NCI-H2107 treated with DMSO at 0.1 percent for 48 hours (cell line): Measurements from ENCODE around the gene STUM.
A peak's percentile ranks its signal among the peaks of the same experiment; 100 is the strongest.

Source experiments
- DNase-seq: peaks from one replicate; lab custom pipeline; 2025; ENCODE audit not compliant: unreplicated experiment; lab: John Stamatoyannopoulos, UW

Gene STUM

DNA sequence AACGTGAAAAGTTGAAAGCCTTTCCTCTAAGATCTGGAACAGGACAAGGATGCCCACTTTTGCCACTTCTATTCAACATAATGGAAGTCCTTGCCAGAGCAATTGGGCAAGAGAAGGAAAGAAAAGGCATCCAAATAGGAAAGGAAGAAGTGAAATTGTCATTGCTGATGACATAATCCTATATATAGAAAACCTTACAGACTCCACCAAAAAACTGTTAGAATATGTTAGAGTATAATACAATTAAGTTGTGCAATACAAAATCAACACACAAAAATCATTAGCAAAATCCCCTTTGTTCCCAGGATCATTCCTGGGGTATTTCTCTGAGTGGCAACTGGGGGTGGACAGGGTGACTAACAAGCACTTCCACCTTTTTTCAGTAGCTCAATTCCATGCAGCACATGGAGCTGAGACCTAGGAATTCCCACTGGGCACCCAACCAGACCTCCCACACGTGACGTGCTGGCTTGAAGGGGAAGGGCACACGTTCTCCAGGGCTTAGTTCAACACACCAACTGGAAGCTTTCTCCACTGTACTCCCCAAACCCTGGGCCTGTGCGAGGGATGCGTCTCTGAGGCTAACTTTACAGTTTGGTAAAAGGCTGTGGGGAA, 9.6 kb downstream of the STUM start:
- DNase-seq: no peak

DNA sequence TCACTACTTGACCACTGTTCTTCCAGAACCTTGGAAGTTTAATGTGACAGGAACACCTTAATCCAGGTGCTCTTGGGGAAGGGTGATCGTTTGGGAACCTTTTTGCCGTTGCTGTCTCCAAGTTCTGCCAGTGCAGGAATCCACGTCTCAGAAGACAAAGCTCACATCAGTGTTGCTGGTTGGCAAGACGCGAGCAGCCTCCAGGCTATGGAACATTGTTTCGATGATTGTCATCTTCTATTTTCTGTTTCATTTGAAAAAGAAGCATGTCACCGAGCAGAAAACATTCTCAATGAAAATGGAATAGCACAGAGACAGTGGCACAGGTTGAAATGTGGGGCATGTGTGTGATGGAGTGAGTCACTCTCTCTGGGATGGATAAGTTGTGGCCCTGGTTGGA, 11.7 kb downstream of the STUM start:
- DNase-seq: no peak

DNA sequence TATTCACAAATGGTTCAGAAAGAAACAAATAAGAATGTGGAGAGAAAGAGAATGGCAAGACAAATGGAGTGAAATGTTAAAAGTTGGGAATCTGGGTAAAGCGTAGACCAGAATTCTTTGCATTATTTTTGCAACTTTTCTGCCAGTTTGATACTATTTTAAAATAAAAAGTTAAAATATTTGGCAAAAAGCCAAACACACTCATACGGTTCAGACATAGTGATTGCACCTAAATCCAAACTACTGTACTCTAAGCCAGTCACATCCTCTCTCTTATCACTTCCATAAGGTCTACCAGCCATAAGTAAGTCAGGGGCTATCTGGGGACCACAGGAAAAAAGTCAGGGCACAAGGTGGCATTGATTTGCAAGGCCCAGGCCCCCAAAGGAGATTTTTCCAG, 14.4 kb downstream of the STUM start:
- no peak for DNase-seq

DNA sequence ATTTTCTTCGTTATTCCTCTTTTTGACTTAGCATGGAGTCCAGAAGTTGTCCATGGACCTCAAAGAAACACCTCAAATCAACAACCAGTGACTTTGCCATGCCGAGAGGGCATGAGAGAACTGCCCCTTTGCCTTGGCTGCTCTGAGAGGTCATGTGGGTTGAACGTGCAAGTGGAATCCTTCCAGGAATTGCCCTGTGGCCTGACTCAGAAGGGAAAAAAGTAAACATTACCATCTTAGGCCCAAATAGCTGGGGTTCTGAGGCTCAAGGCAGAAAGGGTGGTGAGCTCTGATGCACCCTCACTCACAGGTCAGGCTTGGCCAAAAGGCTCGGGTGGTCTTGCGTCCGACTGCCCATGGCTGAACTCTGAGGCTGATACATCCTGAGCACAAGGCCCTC, 15.1 kb downstream of the STUM start:
- DNase-seq: no peak

DNA sequence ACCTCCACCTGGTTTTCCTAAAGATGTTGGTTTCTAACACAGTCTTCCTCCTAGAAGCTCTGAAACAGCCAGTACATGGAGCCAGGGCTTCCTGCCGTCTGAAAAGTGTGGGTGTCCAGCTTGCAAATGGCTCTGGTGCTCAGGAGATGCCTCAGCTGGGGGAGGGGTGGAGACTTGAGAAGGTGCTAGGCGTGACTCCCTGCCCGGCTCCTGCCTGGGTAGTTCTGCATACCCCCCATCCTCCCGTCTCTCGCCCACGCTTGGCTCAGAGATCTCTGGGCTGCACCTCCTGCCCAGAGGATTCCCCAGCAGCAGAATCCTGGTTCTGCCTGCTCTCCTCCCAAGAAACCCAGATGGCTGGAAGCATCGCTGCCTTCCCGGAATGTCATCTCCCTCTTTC, 16.9 kb downstream of the STUM start:
- DNase-seq: no peak

DNA sequence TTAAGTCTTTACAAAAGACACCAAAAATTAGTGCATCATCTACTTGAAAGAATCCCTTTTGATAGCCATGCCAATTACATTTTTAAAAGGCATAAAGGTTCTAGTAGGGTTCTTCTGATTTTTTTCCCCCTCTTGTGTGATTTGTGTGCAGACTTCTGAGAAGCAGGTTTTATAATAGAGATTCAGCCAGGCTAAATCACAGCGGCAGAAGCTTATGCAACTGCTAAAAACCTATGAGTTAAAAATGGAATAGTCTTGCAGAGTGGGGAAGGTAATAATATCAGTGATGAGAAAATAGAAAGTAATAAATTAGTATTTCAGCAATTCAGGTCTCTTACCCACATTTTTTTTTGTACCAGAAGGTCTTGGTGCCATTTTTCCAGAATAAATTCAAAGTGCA, 17.7 kb downstream of the STUM start:
- DNase-seq: no peak

DNA sequence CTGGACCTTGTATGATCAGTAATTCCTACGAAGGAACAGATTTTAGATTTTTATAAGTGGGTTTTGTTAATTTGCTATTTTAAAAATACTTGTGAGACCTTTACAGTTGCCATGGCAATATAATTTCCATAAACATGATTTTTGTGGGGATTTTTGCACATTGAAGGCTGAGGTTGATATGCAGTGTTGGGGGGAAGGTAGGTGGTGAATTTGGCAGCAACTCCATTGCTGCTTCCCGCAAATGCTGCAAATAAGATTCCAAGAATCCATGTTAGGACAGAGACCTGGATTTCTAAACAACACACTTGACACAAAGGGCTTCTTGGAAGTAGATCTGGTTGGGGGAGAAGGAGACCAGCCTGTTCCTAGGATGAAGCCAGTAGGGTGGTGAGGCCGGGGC, 18.2 kb downstream of the STUM start:
- no peak for DNase-seq

DNA sequence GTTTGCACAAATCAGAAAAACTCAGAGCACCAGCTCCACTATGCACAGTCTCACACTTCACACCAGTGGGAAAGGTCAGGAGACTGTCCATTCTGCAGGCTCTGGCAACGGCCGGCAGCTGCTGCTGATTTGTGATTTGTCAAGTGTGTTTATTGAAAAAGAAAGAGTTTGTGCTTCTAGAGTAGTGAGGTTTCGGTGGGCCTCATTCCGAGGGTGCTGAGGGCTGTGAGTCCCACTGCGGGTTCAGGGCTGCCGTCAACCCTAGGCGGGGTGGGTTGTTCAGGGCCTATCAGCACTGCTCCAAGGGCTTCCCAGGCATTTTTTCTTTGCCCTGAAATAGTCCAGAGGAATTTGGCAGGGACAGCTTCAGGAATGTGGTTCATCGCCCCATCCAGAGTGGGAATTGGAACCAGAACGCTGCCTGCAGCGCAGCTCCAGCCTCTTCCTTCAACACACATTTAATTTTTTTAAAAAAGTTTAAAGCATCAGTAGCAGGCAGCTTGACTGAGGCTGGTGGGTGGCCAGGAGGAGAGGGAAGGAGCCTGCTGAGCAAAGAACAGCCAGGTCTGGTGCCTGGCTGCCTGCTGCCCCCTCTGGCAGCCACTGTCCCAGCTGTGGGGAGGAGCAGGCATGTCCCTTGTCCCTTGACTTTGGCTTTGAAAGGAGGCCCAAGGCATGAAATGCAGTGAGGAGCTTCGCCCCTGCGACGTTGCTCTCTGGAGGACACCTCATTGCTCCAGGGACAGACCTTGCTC, 19.7 kb downstream of the STUM start:
- DNase-seq: no peak

DNA sequence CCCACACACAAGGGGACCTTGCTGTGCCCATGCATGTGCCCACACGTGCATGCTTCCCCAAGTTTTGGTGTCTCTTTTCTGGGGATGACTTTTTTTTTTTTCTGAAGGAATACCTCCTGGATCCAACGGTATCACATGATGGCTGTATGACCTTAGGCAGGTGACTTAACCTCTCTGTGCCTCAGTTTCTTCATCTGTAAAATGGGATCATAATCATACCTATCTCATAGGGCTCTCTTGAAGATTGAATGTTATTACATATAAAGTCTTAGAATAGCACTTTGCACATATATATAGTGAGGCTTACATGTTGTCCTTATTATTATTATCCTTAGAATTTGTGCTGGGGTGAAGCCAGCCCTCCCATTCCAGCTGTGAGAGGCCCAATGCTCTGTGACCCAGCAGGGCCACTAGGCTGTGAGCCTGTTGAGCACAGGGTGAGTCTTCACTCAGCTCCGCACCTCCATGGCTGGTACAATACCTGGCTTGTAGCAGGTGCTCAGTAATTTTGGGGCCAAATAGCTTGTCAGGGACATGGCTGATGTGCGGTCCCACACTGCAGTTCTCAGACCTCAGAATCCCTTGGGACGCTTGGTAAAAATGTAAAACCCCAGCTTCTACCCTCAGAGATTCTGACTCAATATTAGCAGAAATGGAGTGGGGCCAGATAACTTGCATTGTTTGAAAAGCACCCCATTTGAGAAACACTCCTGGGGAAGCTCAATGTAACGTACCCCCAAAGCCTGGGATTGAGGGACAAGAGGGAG, 20.6 kb downstream of the STUM start:
- DNase-seq: no peak

DNA sequence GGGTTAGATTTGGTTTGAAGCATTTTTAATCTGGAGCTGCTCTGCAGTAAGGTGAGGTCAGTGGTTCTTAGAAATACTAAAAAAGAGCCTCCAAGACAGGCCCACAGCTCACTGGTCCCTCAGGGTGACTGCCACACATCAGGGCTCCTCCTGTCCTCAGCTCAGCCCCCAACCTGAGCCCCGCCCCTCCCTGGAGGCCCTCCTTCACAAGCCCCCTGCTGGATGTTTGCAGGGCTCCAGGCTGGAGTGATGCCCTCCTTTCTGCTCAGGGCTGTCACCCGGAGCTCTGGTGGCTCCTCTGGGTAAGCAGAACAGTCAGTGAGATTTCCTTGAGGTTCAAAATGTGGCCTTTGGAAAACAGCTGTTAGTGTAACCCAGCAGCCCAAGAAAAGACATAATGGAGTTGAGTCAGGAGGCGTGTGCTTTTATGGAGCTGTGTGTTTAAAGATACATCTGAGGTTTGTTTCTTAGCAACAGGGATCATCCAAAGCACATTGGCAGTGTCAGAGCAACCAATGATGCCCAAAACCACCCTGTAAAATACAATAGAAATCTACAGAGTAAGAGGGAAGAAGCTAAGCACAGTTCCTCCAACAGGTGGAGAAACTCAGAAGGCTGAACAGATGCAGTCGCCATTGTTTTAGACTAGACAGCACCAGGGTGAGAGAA, 21.4 kb downstream of the STUM start:
- DNase-seq: no peak

DNA sequence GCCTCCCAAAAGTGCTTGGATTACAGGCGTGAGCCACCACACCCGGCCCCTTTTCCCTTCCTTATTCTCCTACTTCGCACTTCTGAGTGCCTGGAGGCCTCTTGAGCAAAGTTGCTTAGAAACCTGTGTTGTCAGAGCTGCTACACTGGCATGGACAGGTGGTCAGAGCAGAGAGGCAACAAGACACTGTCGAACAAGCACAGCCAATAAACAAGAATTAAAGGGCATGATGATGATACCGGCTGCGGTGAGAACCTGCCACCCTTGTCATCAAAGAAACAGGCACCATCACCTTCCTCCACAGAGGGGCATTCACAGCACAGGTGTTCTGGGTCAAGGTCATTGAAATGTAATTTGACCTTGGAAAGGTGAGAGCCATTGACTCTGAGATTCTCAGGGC, 23.3 kb downstream of the STUM start:
- peak; percentile 93 for DNase-seq

DNA sequence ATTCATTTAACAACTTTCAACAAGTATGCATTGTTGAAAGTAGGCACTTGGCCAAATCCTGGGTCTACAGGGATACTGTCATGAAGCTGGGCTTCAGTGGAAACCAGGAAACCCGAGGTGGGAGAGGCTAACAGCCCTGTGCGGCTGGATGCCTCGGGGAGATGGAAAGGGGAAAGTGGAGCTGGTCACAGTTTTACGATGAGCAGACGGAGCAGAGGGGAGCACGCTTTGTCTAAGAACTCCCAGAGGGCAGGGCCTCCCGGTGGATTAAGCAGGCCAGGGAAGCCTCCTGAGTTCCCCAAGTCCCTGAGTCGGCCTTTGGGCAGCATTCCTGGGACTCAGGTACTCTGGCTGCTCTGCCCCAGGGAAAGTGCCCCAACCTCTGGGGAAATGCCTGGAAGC, 23.8 kb downstream of the STUM start:
- peak; percentile 93 for DNase-seq

DNA sequence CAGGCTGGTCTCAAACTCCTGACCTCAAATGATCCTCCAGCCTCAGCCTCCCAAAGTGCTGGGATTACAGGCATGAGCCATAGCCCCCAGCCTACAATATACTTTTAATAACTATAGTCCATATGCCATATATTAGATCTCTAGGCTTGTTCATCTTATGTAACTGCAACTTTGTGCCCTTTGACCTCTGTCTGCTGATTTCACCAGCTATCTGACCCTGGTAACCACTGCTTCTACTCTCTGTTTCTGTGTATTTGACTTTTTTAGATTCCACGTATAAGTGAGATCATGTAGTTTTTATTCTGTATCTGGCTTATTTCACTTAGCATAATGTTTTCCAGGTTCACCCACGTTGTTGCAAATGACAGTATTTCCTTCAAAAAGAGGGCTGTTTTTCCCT, 25.5 kb downstream of the STUM start:
- DNase-seq: no peak

DNA sequence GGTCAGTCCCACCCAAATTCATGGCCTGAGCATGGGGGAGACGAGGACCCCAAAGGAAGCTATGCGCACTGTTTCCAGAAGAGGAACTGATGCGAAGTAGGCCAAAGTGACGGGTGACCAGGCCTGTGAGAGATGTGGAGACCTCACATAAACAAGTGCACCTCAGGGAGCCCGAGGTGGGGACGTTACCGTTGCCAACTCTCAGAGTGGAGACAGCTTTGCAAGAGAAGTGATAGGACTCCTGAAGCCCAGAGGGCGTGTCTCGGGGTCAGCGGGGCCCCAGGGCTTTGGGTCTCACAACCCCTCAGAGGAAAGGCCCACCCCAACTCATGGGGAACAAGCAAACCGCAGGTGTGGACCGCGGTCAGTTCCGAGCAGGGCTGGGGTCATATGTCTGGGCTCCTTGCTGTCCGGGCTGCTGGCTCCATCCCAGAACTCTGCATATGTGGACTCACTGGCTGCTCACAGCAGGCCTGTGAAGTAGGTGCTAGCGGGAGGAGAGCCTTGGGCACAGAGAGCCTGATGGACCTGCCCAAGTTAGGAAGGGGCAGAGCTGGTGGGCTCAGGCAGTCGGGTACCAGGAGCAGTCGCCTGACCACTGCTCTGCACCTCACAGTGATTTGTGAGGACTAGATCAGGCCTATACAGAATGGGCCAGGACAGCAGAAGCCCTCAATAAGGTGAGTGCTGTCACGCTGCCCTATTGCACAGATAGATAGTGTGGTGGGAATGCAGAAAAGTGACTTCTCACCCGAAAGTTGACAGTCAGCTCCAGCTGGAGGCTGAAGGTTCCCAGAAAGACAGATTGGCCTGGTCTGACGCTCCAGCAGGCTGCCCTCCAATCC, 26.2 kb downstream of the STUM start:
- no peak for DNase-seq

DNA sequence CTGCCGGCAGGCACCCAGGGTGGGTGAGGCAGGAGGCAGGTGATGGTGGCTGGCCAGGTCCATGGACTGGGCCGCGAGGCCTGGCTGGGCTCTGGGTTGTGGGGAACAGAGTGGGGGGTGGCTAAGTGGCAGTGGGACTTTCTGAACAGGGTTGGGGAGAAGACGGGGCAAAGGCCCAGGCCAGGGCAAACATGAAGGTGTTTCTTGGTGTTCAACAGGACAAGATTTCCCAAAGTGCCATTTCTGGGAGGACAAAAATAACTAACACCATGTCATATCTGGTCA, 26.8 kb downstream of the STUM start:
- DNase-seq: no peak

DNA sequence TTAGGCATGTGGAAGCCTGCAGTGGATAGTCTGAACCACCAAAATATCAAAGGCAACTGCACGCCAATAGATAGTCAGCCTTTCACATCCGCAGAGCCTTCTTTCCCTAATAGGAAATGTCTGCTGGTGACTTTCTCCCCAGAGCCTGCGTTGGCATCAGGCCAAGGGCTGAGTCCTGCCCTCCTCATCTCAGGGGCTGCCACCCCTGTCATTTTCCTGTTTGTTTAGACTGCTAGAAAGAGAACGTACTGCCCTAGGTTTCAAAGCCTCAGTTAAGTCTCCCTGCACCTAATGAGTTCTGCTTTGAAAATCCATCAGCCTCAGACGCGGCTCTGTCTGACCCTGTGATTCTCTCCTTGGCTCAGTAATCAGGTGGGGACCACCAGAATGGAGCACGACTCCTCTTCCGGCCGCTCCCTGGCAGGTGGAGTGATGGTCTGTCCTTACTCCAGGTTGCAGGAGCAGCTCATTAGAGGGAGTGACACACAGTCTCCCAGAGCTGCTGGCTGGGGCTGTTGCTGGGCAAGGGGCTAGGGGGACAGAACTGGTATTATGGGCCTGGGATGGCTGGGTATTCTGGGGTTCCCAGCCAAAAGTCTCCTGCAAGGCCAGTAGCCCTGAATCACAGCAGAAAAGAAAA, 27.3 kb downstream of the STUM start:
- DNase-seq: no peak

DNA sequence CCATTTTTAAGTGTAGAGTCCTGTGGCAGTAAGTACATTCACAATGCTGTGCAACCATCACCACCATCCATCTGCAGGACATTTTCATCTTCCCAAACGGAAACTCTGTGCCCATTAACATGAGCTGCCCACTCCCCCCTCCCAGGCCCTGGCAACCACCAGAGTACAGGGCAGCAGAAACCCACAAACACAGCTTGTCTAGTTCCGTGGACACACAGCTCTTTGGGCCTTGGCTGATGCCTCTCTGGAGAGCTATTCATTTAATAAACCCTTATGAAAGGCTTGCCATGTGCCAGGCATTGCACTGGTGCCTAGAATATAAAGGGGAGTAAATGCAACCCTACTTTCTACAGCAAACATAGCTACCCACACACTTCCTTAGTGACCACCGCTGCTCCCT, 28.0 kb downstream of the STUM start:
- no peak for DNase-seq

DNA sequence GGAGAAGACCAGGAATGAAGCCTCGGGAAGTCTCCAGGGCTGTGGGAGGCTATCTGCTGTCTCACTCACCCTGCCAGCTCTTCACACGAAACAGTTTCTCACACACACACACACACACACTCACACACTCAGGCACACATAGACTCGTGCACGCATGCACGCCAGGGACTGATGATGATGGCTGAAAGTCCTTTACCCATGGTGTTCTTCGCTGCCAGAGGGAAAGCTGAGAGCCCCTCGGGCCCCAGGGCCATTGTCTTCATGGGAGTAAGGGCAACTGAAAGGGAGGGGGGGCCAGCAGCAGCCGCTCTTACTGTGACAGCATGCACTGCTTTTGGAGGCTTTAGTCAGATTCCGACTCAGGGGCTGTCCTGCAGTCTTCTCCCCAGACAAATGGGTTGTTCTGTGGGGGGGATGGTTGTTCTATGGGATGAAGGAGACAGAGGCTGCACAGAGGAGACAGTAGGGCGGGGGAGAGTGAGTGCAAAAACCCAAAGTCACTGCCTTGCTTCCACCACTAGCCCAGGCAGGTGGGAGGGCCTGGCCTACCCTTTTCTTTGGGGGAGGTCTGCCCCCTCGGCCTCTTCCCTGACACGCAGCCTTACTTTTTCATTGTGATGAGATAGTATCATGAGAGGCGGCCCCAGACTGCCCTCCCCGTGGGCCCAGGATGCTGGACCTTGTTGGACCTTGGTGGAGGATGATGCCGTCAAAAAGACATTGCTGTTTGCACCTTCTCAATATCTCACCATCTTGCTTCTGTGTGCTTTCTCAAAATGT, 29.0 kb downstream of the STUM start:
- DNase-seq: no peak

DNA sequence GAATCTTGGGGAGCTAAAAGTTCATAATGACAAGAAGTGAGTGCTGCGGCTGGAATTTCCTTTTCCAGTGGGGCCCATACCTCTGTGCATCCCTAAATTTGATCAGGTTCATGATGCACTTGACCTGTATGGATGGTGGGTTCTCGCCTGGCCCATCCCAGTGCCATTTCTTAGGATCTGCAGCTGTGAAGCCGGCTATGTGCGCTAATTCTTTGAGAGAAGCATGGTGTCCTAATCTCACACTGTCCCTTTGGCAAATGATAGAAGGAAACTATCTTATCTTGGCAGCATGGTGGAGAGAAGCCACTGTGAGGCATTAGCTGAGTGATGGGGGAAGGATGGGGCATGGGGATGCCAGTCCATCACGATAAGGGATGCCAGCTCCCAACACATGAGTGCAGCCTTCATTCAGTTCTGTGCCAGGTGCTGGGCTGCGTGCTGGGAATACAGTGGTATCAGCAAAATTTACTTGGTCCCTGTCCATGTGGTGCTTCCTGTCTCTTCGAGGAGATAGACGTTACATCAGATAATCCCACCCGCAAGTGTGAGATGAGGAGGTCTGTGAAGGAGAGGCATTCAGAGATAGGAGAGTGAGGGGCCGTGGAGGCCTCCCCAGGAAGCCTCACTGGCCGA, 30.5 kb downstream of the STUM start:
- no peak for DNase-seq
